ENCODE data around the gene PNPLA6. TPM values are rescaled to one million over a fixed set of nuclear protein-coding genes. Genes with fewer than 3 reads are reported as not detected.

PNPLA6 gene
- 100 to 1,000 TPM; 115 to 435 (median 147) TPM for total RNA-seq

GRCh38 chr19:7535047-7535997 is at the start of gene PNPLA6:
Gene PNPLA6 (plus strand): TSS chr19:7535717. CDS start chr19:7535789, 72 bp downstream.
- H3K36me3 ChIP-seq: peaks cover 0 to 6% (median under 1%) of the 10 kb centered on the region in 4 donors
- peak within 1 kb of the TSS; percentile 86 to 99 (median 93) for H3K27ac ChIP-seq
- peak; percentile 98 for DNase-seq
- in situ Hi-C loops (cut with MboI; ENCODE audit: low pct_ligation_motif_present in 1 of 4, low pct_unique_long_range_greater_than_20kb in 1 of 4, low sequenced_read_pairs in 3 of 4) (no loop called here), intact Hi-C loops (cut with DNase I; ENCODE audit: low total_unique reads) (loop anchor here (1.0 to 10.0 kb wide), 2 partner anchors 47 to 141 kb away; no protein-coding TSS in a partner anchor)
- TF ChIP-seq EP300 (IDR thresholded peaks at IDR 0.05; ENCODE audit: low read depth) (no peak), POLR2A (IDR thresholded peaks at IDR 0.05) (peak; percentile 77), POLR2AphosphoS5 (IDR thresholded peaks at IDR 0.05) (peak; percentile 85 to 96 (median 92))
- H3K4me1 ChIP-seq: peaks cover 4 to 21% (median 11%) of the 10 kb centered on the region in 4 donors
- WGBS, 2 donors (ENCODE audit: low coverage in 1 of 2): 1% methylated on average over 65 of the region's 76 CpGs; no CpG with 5 or more reads in 1 of the 2 donors
- H3K9me3 ChIP-seq: no peaks in the 10 kb centered on the region
- peak within 1 kb of the TSS; percentile 57 to 76 (median 66) for H3K4me3 ChIP-seq
- no peaks in the 10 kb centered on the region for H3K27me3 ChIP-seq

- Histone ChIP-seq H3K27ac (no peak overlapping the region), H3K27me3 (no peaks in the 10 kb centered on the region), H3K4me3 (no peak overlapping the region), H3K9me3 (no peaks in the 10 kb centered on the region), H3K36me3 (no peaks in the 10 kb centered on the region), H3K4me1 (peaks cover 0 to 34% (median 21%) of the 10 kb centered on the region in 4 donors)
- 78 to 100% methylated on average over 1 to 2 of the region's 2 CpGs for WGBS, 2 donors (ENCODE audit: low coverage in 1 of 2)
- TF ChIP-seq POLR2A (IDR thresholded peaks at IDR 0.05) (no peak), CTCF (IDR thresholded peaks at IDR 0.05) (no peak), POLR2AphosphoS5 (IDR thresholded peaks at IDR 0.05) (no peak), EP300 (IDR thresholded peaks at IDR 0.05; ENCODE audit: low read depth) (no peak)
- no peak for DNase-seq
- intact Hi-C loops (cut with DNase I; ENCODE audit: low total_unique reads): no loop called here
- in situ Hi-C loops (cut with MboI; ENCODE audit: low pct_ligation_motif_present in 1 of 4, low pct_unique_long_range_greater_than_20kb in 1 of 4, low sequenced_read_pairs in 3 of 4): no loop called here
Measured at GRCh38 chr19:7486923-7487322, 48.6 kb upstream of the PNPLA6 start.

GRCh38 chr19:7488736-7489353 is 46.7 kb upstream of the PNPLA6 start, which contains the start of gene PEX11G:
Gene PEX11G (minus strand): TSS chr19:7489035. CDS start chr19:7489010, 25 bp downstream.
- Histone ChIP-seq H3K4me3 (peak within 1 kb of the TSS; percentile 42 to 66 (median 63)), H3K9me3 (no peaks in the 10 kb centered on the region), H3K36me3 (no peaks in the 10 kb centered on the region), H3K4me1 (peaks cover 0 to 22% (median 10%) of the 10 kb centered on the region in 4 donors), H3K27ac (peak within 1 kb of the TSS; percentile 87 to 90 (median 88)), H3K27me3 (no peaks in the 10 kb centered on the region)
- in situ Hi-C loops (cut with MboI; ENCODE audit: low pct_ligation_motif_present in 1 of 4, low pct_unique_long_range_greater_than_20kb in 1 of 4, low sequenced_read_pairs in 3 of 4) (no loop called here), intact Hi-C loops (cut with DNase I; ENCODE audit: low total_unique reads) (loop anchor here (1.0 kb wide), 1 partner anchor 46 kb away; the partner anchor contains the start of gene PNPLA6)
- peak; percentile 96 for DNase-seq
- 0 to 1% methylated on average over 6 to 42 of the region's 49 CpGs for WGBS, 2 donors (ENCODE audit: low coverage in 1 of 2)
- TF ChIP-seq EP300 (IDR thresholded peaks at IDR 0.05; ENCODE audit: low read depth) (no peak), POLR2A (IDR thresholded peaks at IDR 0.05) (peak; percentile 68), CTCF (IDR thresholded peaks at IDR 0.05) (no peak), POLR2AphosphoS5 (IDR thresholded peaks at IDR 0.05) (peak; percentile 62 to 87 (median 87))

- Histone ChIP-seq H3K4me3 (peak overlapping the region in 1 of 4 donors; percentile 64), H3K4me1 (peaks cover 0 to 22% (median 10%) of the 10 kb centered on the region in 4 donors), H3K27me3 (no peaks in the 10 kb centered on the region), H3K36me3 (no peaks in the 10 kb centered on the region), H3K27ac (peak overlapping the region; percentile 87 to 90 (median 88)), H3K9me3 (no peaks in the 10 kb centered on the region)
- intact Hi-C loops (cut with DNase I; ENCODE audit: low total_unique reads) (no loop called here), in situ Hi-C loops (cut with MboI; ENCODE audit: low pct_ligation_motif_present in 1 of 4, low pct_unique_long_range_greater_than_20kb in 1 of 4, low sequenced_read_pairs in 3 of 4) (no loop called here)
- DNase-seq: peak; percentile 61
- TF ChIP-seq CTCF (IDR thresholded peaks at IDR 0.05): peak in 1 of 5 experiments; percentile 18
- TF ChIP-seq POLR2AphosphoS5 (IDR thresholded peaks at IDR 0.05): peak in 2 of 3 donors; percentile 18 to 40
- TF ChIP-seq POLR2A (IDR thresholded peaks at IDR 0.05): no peak
- no peak for TF ChIP-seq EP300 (IDR thresholded peaks at IDR 0.05; ENCODE audit: low read depth)
- WGBS, 2 donors (ENCODE audit: low coverage in 1 of 2): 51 to 54% methylated on average over 3 to 11 of the region's 11 CpGs
Measured at GRCh38 chr19:7489609-7490044, 45.9 kb upstream of the PNPLA6 start.

Data from transverse colon (tissue), 4 donors.